Measurements from ENCODE around the gene ODAD2.

Gene ODAD2

DNA sequence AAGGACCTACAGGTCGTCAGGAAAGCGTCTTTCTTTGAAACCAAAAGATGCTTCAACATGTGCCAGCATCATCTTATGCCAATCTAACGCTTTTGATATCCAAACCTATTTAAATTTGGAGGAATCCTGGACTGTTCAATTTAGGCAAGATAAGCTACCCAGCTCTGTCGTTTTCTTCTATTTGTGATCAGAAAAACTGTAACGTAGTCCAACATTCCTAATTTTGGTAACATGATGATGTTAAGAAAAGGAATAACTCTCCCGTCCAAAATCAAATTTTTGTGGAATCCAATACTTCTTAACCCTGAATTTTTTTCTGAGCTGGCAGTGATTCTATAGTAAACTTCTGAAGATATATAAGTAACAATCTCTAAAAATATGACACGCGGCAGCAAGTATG lies 160.0 kb downstream of the ODAD2 start:
- TF ChIP-seq TEAD4 (IDR thresholded peaks at IDR 0.05) (no peak), RAD21 (IDR thresholded peaks at IDR 0.05; ENCODE audit: low read depth) (no peak), TCF12 (IDR thresholded peaks at IDR 0.05; ENCODE audit: low read depth) (no peak), USF1 (IDR thresholded peaks at IDR 0.05) (no peak), YY1 (IDR thresholded peaks at IDR 0.05; ENCODE audit: low read depth) (no peak), EGR1 (IDR thresholded peaks at IDR 0.05) (no peak), ZBTB7A (IDR thresholded peaks at IDR 0.05; ENCODE audit: low read depth) (no peak), FOXM1 (IDR thresholded peaks at IDR 0.05; ENCODE audit: borderline replicate concordance, low read depth) (no peak), TAF1 (IDR thresholded peaks at IDR 0.05; ENCODE audit: low read depth) (no peak), NFIC (IDR thresholded peaks at IDR 0.05) (no peak), CEBPB (IDR thresholded peaks at IDR 0.05) (no peak), EP300 (IDR thresholded peaks at IDR 0.05; ENCODE audit: borderline replicate concordance) (no peak), MAX (IDR thresholded peaks at IDR 0.05) (no peak)
- TF ChIP-seq, protein P1, sequence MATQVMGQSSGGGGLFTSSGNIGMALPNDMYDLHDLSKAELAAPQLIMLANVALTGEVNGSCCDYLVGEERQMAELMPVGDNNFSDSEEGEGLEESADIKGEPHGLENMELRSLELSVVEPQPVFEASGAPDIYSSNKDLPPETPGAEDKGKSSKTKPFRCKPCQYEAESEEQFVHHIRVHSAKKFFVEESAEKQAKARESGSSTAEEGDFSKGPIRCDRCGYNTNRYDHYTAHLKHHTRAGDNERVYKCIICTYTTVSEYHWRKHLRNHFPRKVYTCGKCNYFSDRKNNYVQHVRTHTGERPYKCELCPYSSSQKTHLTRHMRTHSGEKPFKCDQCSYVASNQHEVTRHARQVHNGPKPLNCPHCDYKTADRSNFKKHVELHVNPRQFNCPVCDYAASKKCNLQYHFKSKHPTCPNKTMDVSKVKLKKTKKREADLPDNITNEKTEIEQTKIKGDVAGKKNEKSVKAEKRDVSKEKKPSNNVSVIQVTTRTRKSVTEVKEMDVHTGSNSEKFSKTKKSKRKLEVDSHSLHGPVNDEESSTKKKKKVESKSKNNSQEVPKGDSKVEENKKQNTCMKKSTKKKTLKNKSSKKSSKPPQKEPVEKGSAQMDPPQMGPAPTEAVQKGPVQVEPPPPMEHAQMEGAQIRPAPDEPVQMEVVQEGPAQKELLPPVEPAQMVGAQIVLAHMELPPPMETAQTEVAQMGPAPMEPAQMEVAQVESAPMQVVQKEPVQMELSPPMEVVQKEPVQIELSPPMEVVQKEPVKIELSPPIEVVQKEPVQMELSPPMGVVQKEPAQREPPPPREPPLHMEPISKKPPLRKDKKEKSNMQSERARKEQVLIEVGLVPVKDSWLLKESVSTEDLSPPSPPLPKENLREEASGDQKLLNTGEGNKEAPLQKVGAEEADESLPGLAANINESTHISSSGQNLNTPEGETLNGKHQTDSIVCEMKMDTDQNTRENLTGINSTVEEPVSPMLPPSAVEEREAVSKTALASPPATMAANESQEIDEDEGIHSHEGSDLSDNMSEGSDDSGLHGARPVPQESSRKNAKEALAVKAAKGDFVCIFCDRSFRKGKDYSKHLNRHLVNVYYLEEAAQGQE (IDR thresholded peaks at IDR 0.05; ENCODE audit: low read depth), result no peak

DNA sequence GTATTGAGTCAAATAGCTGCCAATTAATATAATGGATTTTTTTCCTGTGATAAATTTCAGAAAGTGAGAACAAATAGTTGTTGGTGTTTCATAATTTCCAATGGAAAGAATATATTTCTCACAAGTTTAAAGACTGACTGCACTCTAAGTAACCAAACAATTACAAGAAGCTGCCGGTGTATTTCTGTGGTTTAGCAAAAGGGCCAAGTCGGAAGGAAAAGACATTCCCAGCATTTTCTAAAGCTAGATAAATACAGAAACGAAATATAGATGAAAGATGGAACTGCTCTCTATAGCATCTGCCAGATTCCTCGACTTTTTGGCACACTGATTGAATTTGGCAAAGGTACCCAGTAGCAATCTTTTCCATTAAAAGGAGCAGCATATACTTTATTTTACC lies 160.5 kb downstream of the ODAD2 start:
- no peak for TF ChIP-seq CREB1 (IDR thresholded peaks at IDR 0.05; ENCODE audit: low read depth)
- TF ChIP-seq FOXM1 (IDR thresholded peaks at IDR 0.05; ENCODE audit: borderline replicate concordance, low read depth), result no peak
- TF ChIP-seq RAD21 (IDR thresholded peaks at IDR 0.05; ENCODE audit: low read depth), result no peak
- no peak for TF ChIP-seq TEAD4 (IDR thresholded peaks at IDR 0.05)
- TF ChIP-seq EP300 (IDR thresholded peaks at IDR 0.05; ENCODE audit: borderline replicate concordance), result no peak
- no peak for TF ChIP-seq ZBTB7A (IDR thresholded peaks at IDR 0.05; ENCODE audit: low read depth)
- no peak for TF ChIP-seq USF1 (IDR thresholded peaks at IDR 0.05)
- TF ChIP-seq TCF12 (IDR thresholded peaks at IDR 0.05; ENCODE audit: low read depth), result no peak
- no peak for TF ChIP-seq MAX (IDR thresholded peaks at IDR 0.05)
- no peak for TF ChIP-seq CEBPB (IDR thresholded peaks at IDR 0.05)
- TF ChIP-seq YY1 (IDR thresholded peaks at IDR 0.05; ENCODE audit: low read depth), result no peak
- no peak for TF ChIP-seq TAF1 (IDR thresholded peaks at IDR 0.05; ENCODE audit: low read depth)
- no peak for TF ChIP-seq NFIC (IDR thresholded peaks at IDR 0.05)
- TF ChIP-seq EGR1 (IDR thresholded peaks at IDR 0.05), result no peak

- no peak for TF ChIP-seq ZBTB7A (IDR thresholded peaks at IDR 0.05; ENCODE audit: low read depth)
- TF ChIP-seq FOXM1 (IDR thresholded peaks at IDR 0.05; ENCODE audit: borderline replicate concordance, low read depth), result no peak
- no peak for TF ChIP-seq TEAD4 (IDR thresholded peaks at IDR 0.05)
- TF ChIP-seq EGR1 (IDR thresholded peaks at IDR 0.05), result no peak
- TF ChIP-seq NFIC (IDR thresholded peaks at IDR 0.05), result no peak
- no peak for TF ChIP-seq CEBPB (IDR thresholded peaks at IDR 0.05)
- TF ChIP-seq EP300 (IDR thresholded peaks at IDR 0.05; ENCODE audit: borderline replicate concordance), result no peak
- no peak for TF ChIP-seq USF1 (IDR thresholded peaks at IDR 0.05)
- TF ChIP-seq YY1 (IDR thresholded peaks at IDR 0.05; ENCODE audit: low read depth), result no peak
- no peak for TF ChIP-seq MAX (IDR thresholded peaks at IDR 0.05)
- TF ChIP-seq, protein P1 (IDR thresholded peaks at IDR 0.05; ENCODE audit: low read depth), result no peak
- no peak for TF ChIP-seq TCF12 (IDR thresholded peaks at IDR 0.05; ENCODE audit: low read depth)
- no peak for TF ChIP-seq TAF1 (IDR thresholded peaks at IDR 0.05; ENCODE audit: low read depth)
- TF ChIP-seq RAD21 (IDR thresholded peaks at IDR 0.05; ENCODE audit: low read depth), result no peak
Observed at GRCh38 chr10:27834476-27834875, 164.4 kb downstream of the ODAD2 start.

- TF ChIP-seq RAD21 (IDR thresholded peaks at IDR 0.05; ENCODE audit: low read depth) (no peak), YY1 (IDR thresholded peaks at IDR 0.05; ENCODE audit: low read depth) (no peak), NFIC (IDR thresholded peaks at IDR 0.05) (no peak), TAF1 (IDR thresholded peaks at IDR 0.05; ENCODE audit: low read depth) (no peak), EGR1 (IDR thresholded peaks at IDR 0.05) (no peak), MAX (IDR thresholded peaks at IDR 0.05) (no peak)
Observed at GRCh38 chr10:27833792-27834191, 165.1 kb downstream of the ODAD2 start.

GRCh38 chr10:27832826-27833225 lies 166.1 kb downstream of the ODAD2 start:
- TF ChIP-seq CEBPB (IDR thresholded peaks at IDR 0.05) (no peak), YY1 (IDR thresholded peaks at IDR 0.05; ENCODE audit: low read depth) (no peak), MAX (IDR thresholded peaks at IDR 0.05) (no peak), TAF1 (IDR thresholded peaks at IDR 0.05; ENCODE audit: low read depth) (no peak), CREB1 (IDR thresholded peaks at IDR 0.05; ENCODE audit: low read depth) (no peak), EP300 (IDR thresholded peaks at IDR 0.05; ENCODE audit: borderline replicate concordance) (no peak), RAD21 (IDR thresholded peaks at IDR 0.05; ENCODE audit: low read depth) (no peak), USF1 (IDR thresholded peaks at IDR 0.05) (no peak), FOXM1 (IDR thresholded peaks at IDR 0.05; ENCODE audit: borderline replicate concordance, low read depth) (no peak), EGR1 (IDR thresholded peaks at IDR 0.05) (no peak), TEAD4 (IDR thresholded peaks at IDR 0.05) (no peak), ZBTB7A (IDR thresholded peaks at IDR 0.05; ENCODE audit: low read depth) (no peak), TCF12 (IDR thresholded peaks at IDR 0.05; ENCODE audit: low read depth) (no peak), NFIC (IDR thresholded peaks at IDR 0.05) (no peak)
- TF ChIP-seq, protein P1 (IDR thresholded peaks at IDR 0.05; ENCODE audit: low read depth), result no peak
